Measurements from ENCODE around the gene MPP4. TPM values are rescaled to one million over a fixed set of nuclear protein-coding genes. Genes with fewer than 3 reads are reported as not detected.

The MPP4 gene
- total RNA-seq, 1 experiment from 2014 or later: not detected

GRCh38 chr2:201649442-201649841 lies 49.0 kb downstream of the MPP4 start:
- no peak overlapping the region for H2AK5ac ChIP-seq (ENCODE audit: insufficient read length, low read length)
- H3K4me2 ChIP-seq (ENCODE audit: insufficient read depth, insufficient read length, low read length): no peak overlapping the region
- no peaks in the 10 kb centered on the region for H4K20me1 ChIP-seq (ENCODE audit: control insufficient read depth, insufficient read depth, insufficient read length)
- WGBS (ENCODE audit: extremely low coverage, insufficient read length, low lambda C conversion rate): no CpG with 5 or more reads among the region's 2 CpGs
- no peaks in the 10 kb centered on the region for H3K4me1 ChIP-seq (ENCODE audit: insufficient read depth, low read length)
- H3K79me2 ChIP-seq (ENCODE audit: insufficient read depth, low read length): no peaks in the 10 kb centered on the region
- TF ChIP-seq CTCF (conservative IDR thresholded peaks at IDR 0.05): no peak
- no peak overlapping the region for H3K56ac ChIP-seq (ENCODE audit: insufficient read length, low read depth, low read length)
- no peaks in the 10 kb centered on the region for H3K79me1 ChIP-seq (ENCODE audit: insufficient read depth, low read depth, low read length, poor library complexity, severe bottlenecking)
- H2AFZ ChIP-seq (ENCODE audit: low read length): no peak overlapping the region
- H3K27me3 ChIP-seq (ENCODE audit: insufficient read depth, low read length): no peaks in the 10 kb centered on the region
- no peak overlapping the region for H3K18ac ChIP-seq (ENCODE audit: insufficient read length, low read depth, low read length)
- H2BK20ac ChIP-seq (ENCODE audit: low read depth, low read length, poor library complexity, severe bottlenecking): no peak overlapping the region
- no peaks in the 10 kb centered on the region for H3K9me3 ChIP-seq (ENCODE audit: control insufficient read depth, low read depth, low read length)
- H4K91ac ChIP-seq (ENCODE audit: insufficient read length, low read depth, low read length): no peak overlapping the region
- no peak overlapping the region for H4K8ac ChIP-seq (replicated peaks; ENCODE audit: insufficient read length, low read depth, low read length)
- no peak overlapping the region for H3K23ac ChIP-seq (ENCODE audit: insufficient read length, low read depth, low read length)
- no peak overlapping the region for H2BK5ac ChIP-seq (ENCODE audit: insufficient read length, low read length)
- H3K4ac ChIP-seq (ENCODE audit: low read depth, low read length): no peak overlapping the region
- H3K9me3 Mint-ChIP-seq: no peaks in the 10 kb centered on the region
- H2BK120ac ChIP-seq (ENCODE audit: low read depth, low read length, poor library complexity, severe bottlenecking): no peak overlapping the region
- no peak overlapping the region for H3K27ac ChIP-seq (ENCODE audit: insufficient read length, low read depth, low read length)
- DNase-seq: no peak
- no peak overlapping the region for H3T11ph ChIP-seq (ENCODE audit: low read length)
- H3K4me3 Mint-ChIP-seq: no peak overlapping the region
- H3K27ac Mint-ChIP-seq: no peak overlapping the region
- no peak overlapping the region for H4K5ac ChIP-seq (ENCODE audit: insufficient read length, low read depth, low read length)
- peaks cover under 1 to 2% of the 10 kb centered on the region in 2 experiments; a peak in 2 of 4 replicates for H3K4me1 Mint-ChIP-seq
- no peaks in the 10 kb centered on the region for H3K36me3 Mint-ChIP-seq (ENCODE audit: insufficient read depth in 1 of 3, low read depth in 3 of 3)
- no peak overlapping the region for H2BK12ac ChIP-seq (ENCODE audit: insufficient read length, low read depth, low read length)
- H3K27me3 Mint-ChIP-seq (ENCODE audit: low read depth): no peaks in the 10 kb centered on the region
- H3K9ac ChIP-seq (ENCODE audit: extremely low read depth, insufficient read length, low read length): no peak overlapping the region
- no peak overlapping the region for H2BK15ac ChIP-seq (ENCODE audit: low read depth, low read length)
- no peaks in the 10 kb centered on the region for H3K23me2 ChIP-seq (ENCODE audit: insufficient read length, low read depth, low read length, poor library complexity, severe bottlenecking)
- no peak overlapping the region for H3K14ac ChIP-seq (ENCODE audit: insufficient read depth, low read length)
